ENCODE data around the gene CELSR1. TPM values are rescaled to one million over a fixed set of nuclear protein-coding genes. Genes with fewer than 3 reads are reported as not detected.

The CELSR1 gene
- total RNA-seq, 1 donor from 2014 or later, result 18.8 TPM

- no peaks in the 10 kb centered on the region for H3K27me3 Mint-ChIP-seq (ENCODE audit: low read depth)
- TF ChIP-seq CTCF (IDR thresholded peaks at IDR 0.05; ENCODE audit: unreplicated experiment), result no peak
- no peak overlapping the region for H3K4me3 Mint-ChIP-seq
- H3K9me3 Mint-ChIP-seq, result no peaks in the 10 kb centered on the region
- H3K4me1 Mint-ChIP-seq, result peaks cover 2% of the 10 kb centered on the region
- no peak overlapping the region for H3K27ac Mint-ChIP-seq
- DNase-seq (ENCODE audit: low spot score in 2 of 2, unreplicated experiment in 2 of 2), result no peak
- peaks cover 21% of the 10 kb centered on the region for H3K36me3 Mint-ChIP-seq
Observed at GRCh38 chr22:46352691-46353386, 184.6 kb downstream of the CELSR1 start.

GRCh38 chr22:46352276-46352675, 185.1 kb downstream of the CELSR1 start:
- H3K4me1 Mint-ChIP-seq, result peaks cover 2% of the 10 kb centered on the region

GRCh38 chr22:46351767-46352166, 185.7 kb downstream of the CELSR1 start:
- Mint-ChIP-seq H3K27ac (no peak overlapping the region), H3K27me3 (ENCODE audit: low read depth) (no peaks in the 10 kb centered on the region), H3K36me3 (peaks cover 24% of the 10 kb centered on the region), H3K4me1 (peaks cover 2% of the 10 kb centered on the region), H3K9me3 (no peaks in the 10 kb centered on the region), H3K4me3 (no peak overlapping the region)
- no peak for TF ChIP-seq CTCF (IDR thresholded peaks at IDR 0.05; ENCODE audit: unreplicated experiment)
- DNase-seq (ENCODE audit: low spot score in 2 of 2, unreplicated experiment in 2 of 2), result no peak

More at GRCh38 chr22:46352276-46352675, 185.1 kb downstream of the CELSR1 start:
- DNase-seq (ENCODE audit: low spot score in 2 of 2, unreplicated experiment in 2 of 2), result no peak
- H3K9me3 Mint-ChIP-seq, result no peaks in the 10 kb centered on the region
- H3K36me3 Mint-ChIP-seq, result peaks cover 21% of the 10 kb centered on the region
- no peak overlapping the region for H3K4me3 Mint-ChIP-seq
- TF ChIP-seq CTCF (IDR thresholded peaks at IDR 0.05; ENCODE audit: unreplicated experiment), result no peak
- no peak overlapping the region for H3K27ac Mint-ChIP-seq
- H3K27me3 Mint-ChIP-seq (ENCODE audit: low read depth), result no peaks in the 10 kb centered on the region

- no peak overlapping the region for H3K27ac Mint-ChIP-seq
- no peak for DNase-seq (ENCODE audit: low spot score in 2 of 2, unreplicated experiment in 2 of 2)
- peaks cover 2% of the 10 kb centered on the region for H3K4me1 Mint-ChIP-seq
- no peak overlapping the region for H3K4me3 Mint-ChIP-seq
- TF ChIP-seq CTCF (IDR thresholded peaks at IDR 0.05; ENCODE audit: unreplicated experiment), result no peak
- H3K9me3 Mint-ChIP-seq, result no peaks in the 10 kb centered on the region
- H3K36me3 Mint-ChIP-seq, result peaks cover 29% of the 10 kb centered on the region
- no peaks in the 10 kb centered on the region for H3K27me3 Mint-ChIP-seq (ENCODE audit: low read depth)
Observed at GRCh38 chr22:46351131-46351735, 186.2 kb downstream of the CELSR1 start.

- Mint-ChIP-seq H3K27ac (no peak overlapping the region), H3K4me3 (no peak overlapping the region), H3K36me3 (peaks cover 35% of the 10 kb centered on the region)
Observed at GRCh38 chr22:46350646-46351045, 186.8 kb downstream of the CELSR1 start.

More at GRCh38 chr22:46350646-46351045, 186.8 kb downstream of the CELSR1 start:
- TF ChIP-seq CTCF (IDR thresholded peaks at IDR 0.05; ENCODE audit: unreplicated experiment), result no peak
- H3K9me3 Mint-ChIP-seq, result no peaks in the 10 kb centered on the region
- peaks cover 2% of the 10 kb centered on the region for H3K4me1 Mint-ChIP-seq
- no peak for DNase-seq (ENCODE audit: low spot score in 2 of 2, unreplicated experiment in 2 of 2)
- H3K27me3 Mint-ChIP-seq (ENCODE audit: low read depth), result no peaks in the 10 kb centered on the region
